ENCODE data around the gene CDH15.

DNA sequence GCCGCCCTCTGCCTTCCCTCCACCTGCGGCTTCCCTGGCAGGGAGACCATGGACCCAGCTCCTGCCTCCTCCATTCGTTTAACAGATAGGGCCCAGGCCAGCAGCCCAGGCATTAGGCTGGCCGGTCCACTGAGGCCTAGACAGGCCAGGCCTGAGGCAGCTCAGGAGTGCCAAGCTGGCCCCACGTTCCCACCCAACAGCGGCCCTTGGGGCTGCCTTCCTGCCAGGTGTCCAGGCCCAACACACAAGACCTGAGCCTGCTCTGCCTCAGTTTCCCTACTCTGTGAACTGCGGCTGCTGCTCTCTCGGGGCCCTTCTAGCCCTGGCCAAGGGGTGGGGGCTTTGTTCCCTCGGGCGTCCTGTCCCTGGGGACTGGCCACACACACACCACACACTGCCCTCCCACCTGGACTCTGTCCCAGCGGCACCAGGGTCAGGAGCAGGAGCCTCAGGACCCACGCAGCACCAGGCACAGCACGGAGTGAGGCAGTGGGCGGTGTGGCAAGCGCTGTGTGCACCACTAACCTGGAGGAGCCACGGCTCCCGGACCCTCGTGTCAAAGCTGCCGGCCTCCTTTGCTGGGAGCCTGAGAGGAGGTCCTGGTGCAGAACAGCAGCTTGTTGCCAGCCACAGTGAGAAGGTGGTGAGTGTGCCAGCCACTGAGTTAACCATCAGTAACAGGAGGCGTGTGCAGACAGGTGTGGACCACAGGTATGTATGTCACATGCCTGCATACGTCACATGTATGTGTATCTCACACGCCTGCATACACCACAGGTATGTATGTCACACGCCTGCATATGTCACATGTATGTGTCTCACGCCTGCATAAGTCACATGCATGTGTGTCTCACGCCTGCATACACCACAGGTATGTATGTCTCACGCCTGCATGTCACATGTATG is 14.6 kb upstream of the CDH15 start:
- no peak for TF ChIP-seq ZNF316 (IDR thresholded peaks at IDR 0.05)
- no peak for TF ChIP-seq YY1 (IDR thresholded peaks at IDR 0.05; ENCODE audit: borderline replicate concordance in 1 of 3, control insufficient read depth in 1 of 3, extremely low read depth in 1 of 3, insufficient read depth in 3 of 3, insufficient read length in 1 of 3, insufficient replicate concordance in 2 of 3, low read depth in 1 of 3, low read length in 2 of 3)
- no peak for TF ChIP-seq NR2F6 (CRISPR knock-in tag; IDR thresholded peaks at IDR 0.05)
- TF ChIP-seq RBM39 (optimal IDR thresholded peaks at IDR 0.05; ENCODE audit: low read depth, low read length) = no peak
- TF ChIP-seq, protein P1, sequence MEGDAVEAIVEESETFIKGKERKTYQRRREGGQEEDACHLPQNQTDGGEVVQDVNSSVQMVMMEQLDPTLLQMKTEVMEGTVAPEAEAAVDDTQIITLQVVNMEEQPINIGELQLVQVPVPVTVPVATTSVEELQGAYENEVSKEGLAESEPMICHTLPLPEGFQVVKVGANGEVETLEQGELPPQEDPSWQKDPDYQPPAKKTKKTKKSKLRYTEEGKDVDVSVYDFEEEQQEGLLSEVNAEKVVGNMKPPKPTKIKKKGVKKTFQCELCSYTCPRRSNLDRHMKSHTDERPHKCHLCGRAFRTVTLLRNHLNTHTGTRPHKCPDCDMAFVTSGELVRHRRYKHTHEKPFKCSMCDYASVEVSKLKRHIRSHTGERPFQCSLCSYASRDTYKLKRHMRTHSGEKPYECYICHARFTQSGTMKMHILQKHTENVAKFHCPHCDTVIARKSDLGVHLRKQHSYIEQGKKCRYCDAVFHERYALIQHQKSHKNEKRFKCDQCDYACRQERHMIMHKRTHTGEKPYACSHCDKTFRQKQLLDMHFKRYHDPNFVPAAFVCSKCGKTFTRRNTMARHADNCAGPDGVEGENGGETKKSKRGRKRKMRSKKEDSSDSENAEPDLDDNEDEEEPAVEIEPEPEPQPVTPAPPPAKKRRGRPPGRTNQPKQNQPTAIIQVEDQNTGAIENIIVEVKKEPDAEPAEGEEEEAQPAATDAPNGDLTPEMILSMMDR (IDR thresholded peaks at IDR 0.05 in 2 of 3, conservative IDR thresholded peaks at IDR 0.05 in 1 of 3; ENCODE audit: insufficient read depth in 2 of 3, low read depth in 1 of 3, low read length in 3 of 3) = no peak
- TF ChIP-seq CAMTA2 (CRISPR knock-in tag; conservative IDR thresholded peaks at IDR 0.05) = no peak
- no peak for TF ChIP-seq KLF6 (CRISPR knock-in tag; IDR thresholded peaks at IDR 0.05; ENCODE audit: borderline replicate concordance)
- TF ChIP-seq, protein P2, sequence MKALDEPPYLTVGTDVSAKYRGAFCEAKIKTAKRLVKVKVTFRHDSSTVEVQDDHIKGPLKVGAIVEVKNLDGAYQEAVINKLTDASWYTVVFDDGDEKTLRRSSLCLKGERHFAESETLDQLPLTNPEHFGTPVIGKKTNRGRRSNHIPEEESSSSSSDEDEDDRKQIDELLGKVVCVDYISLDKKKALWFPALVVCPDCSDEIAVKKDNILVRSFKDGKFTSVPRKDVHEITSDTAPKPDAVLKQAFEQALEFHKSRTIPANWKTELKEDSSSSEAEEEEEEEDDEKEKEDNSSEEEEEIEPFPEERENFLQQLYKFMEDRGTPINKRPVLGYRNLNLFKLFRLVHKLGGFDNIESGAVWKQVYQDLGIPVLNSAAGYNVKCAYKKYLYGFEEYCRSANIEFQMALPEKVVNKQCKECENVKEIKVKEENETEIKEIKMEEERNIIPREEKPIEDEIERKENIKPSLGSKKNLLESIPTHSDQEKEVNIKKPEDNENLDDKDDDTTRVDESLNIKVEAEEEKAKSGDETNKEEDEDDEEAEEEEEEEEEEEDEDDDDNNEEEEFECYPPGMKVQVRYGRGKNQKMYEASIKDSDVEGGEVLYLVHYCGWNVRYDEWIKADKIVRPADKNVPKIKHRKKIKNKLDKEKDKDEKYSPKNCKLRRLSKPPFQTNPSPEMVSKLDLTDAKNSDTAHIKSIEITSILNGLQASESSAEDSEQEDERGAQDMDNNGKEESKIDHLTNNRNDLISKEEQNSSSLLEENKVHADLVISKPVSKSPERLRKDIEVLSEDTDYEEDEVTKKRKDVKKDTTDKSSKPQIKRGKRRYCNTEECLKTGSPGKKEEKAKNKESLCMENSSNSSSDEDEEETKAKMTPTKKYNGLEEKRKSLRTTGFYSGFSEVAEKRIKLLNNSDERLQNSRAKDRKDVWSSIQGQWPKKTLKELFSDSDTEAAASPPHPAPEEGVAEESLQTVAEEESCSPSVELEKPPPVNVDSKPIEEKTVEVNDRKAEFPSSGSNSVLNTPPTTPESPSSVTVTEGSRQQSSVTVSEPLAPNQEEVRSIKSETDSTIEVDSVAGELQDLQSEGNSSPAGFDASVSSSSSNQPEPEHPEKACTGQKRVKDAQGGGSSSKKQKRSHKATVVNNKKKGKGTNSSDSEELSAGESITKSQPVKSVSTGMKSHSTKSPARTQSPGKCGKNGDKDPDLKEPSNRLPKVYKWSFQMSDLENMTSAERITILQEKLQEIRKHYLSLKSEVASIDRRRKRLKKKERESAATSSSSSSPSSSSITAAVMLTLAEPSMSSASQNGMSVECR (CRISPR knock-in tag; IDR thresholded peaks at IDR 0.05) = no peak
- TF ChIP-seq, protein P3, sequence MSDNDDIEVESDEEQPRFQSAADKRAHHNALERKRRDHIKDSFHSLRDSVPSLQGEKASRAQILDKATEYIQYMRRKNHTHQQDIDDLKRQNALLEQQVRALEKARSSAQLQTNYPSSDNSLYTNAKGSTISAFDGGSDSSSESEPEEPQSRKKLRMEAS (CRISPR knock-in tag; IDR thresholded peaks at IDR 0.05) = no peak
- TF ChIP-seq, protein P4, sequence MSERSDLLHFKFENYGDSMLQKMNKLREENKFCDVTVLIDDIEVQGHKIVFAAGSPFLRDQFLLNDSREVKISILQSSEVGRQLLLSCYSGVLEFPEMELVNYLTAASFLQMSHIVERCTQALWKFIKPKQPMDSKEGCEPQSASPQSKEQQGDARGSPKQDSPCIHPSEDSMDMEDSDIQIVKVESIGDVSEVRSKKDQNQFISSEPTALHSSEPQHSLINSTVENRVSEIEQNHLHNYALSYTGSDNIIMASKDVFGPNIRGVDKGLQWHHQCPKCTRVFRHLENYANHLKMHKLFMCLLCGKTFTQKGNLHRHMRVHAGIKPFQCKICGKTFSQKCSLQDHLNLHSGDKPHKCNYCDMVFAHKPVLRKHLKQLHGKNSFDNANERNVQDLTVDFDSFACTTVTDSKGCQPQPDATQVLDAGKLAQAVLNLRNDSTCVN (CRISPR knock-in tag; IDR thresholded peaks at IDR 0.05) = no peak
- TF ChIP-seq, protein P5, sequence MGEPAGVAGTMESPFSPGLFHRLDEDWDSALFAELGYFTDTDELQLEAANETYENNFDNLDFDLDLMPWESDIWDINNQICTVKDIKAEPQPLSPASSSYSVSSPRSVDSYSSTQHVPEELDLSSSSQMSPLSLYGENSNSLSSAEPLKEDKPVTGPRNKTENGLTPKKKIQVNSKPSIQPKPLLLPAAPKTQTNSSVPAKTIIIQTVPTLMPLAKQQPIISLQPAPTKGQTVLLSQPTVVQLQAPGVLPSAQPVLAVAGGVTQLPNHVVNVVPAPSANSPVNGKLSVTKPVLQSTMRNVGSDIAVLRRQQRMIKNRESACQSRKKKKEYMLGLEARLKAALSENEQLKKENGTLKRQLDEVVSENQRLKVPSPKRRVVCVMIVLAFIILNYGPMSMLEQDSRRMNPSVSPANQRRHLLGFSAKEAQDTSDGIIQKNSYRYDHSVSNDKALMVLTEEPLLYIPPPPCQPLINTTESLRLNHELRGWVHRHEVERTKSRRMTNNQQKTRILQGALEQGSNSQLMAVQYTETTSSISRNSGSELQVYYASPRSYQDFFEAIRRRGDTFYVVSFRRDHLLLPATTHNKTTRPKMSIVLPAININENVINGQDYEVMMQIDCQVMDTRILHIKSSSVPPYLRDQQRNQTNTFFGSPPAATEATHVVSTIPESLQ (CRISPR knock-in tag; IDR thresholded peaks at IDR 0.05) = no peak
- no peak for TF ChIP-seq ZNF23 (CRISPR knock-in tag; IDR thresholded peaks at IDR 0.05)
- TF ChIP-seq TAF1 (IDR thresholded peaks at IDR 0.05; ENCODE audit: control insufficient read depth, extremely low read depth, insufficient read depth, low read length, severe bottlenecking) = no peak

All from K562 (cell line).